SU-DHL-6 (cell line): ENCODE results near the gene RAB11FIP3.
"Not testable (repeated sequence)": the region's sequence is repeated elsewhere in the genome, so short reads cannot be mapped to it uniquely, and the experiment has no call there.

Experiments used
- H2AFZ ChIP-seq: fragments of 200-600 bp; sonication (generic); 2 replicates; pipeline ENCODE4 v1.6.1; 2014; ENCODE audit warnings: low read depth, mild to moderate bottlenecking, moderate library complexity, mixed read lengths, antibody characterized with exemption, low read length; ENCODE audit not compliant: severe bottlenecking
- H3F3A ChIP-seq: fragments of 200-600 bp; shearing (Covaris generic); 2 replicates; pipeline ENCODE4 v1.6.0; 2016; ENCODE audit warnings: antibody characterized with exemption, mild to moderate bottlenecking; ENCODE audit not compliant: insufficient read depth
- H3K27ac ChIP-seq: fragments of 200-600 bp; sonication (generic); 2 replicates; pipeline ENCODE4 v1.5.1; 2016; ENCODE audit warnings: low read depth, mild to moderate bottlenecking, low read length, moderate library complexity, mixed read lengths
- H3K27me3 ChIP-seq: fragments of 200-600 bp; sonication (generic), shearing (Covaris generic); 2 replicates; pipeline ENCODE4 v1.6.0; 2014; ENCODE audit warnings: mild to moderate bottlenecking, low read length
- H3K36me3 ChIP-seq: fragments of 200-600 bp; sonication (generic); 2 replicates; pipeline ENCODE4 v1.6.1; 2014; ENCODE audit warnings: mild to moderate bottlenecking, low read length, mixed read lengths
- H3K4me2 ChIP-seq: fragments of 300-600, 200-600 bp; shearing (Covaris generic), sonication (generic); 2 replicates; pipeline ENCODE4 v1.6.0; 2014; ENCODE audit warnings: low read length, low read depth, mild to moderate bottlenecking; ENCODE audit not compliant: poor library complexity, severe bottlenecking
- H3K4me3 ChIP-seq: fragments of 200-600 bp; sonication (generic); 2 replicates; pipeline ENCODE4 v1.5.1; 2014; ENCODE audit warnings: antibody characterized with exemption, low read length, mild to moderate bottlenecking, mixed read lengths; ENCODE audit not compliant: insufficient read depth, poor library complexity, severe bottlenecking
- H3K79me2 ChIP-seq: fragments of 200-600 bp; sonication (generic); 2 replicates; pipeline ENCODE4 v1.6.1; 2014; ENCODE audit warnings: mild to moderate bottlenecking, low read length, moderate library complexity; ENCODE audit not compliant: insufficient read depth
- H3K9ac ChIP-seq: fragments of 200-600 bp; sonication (generic); 2 replicates; pipeline ENCODE4 v1.7.0; 2014; ENCODE audit warnings: mild to moderate bottlenecking, low read length
- H3K9me2 ChIP-seq: fragments of 200-600 bp; sonication (generic); replicated peaks from 2 replicates; pipeline ENCODE4 v1.6.1; 2014; ENCODE audit warnings: low read length; ENCODE audit not compliant: insufficient read depth
- H3K9me3 ChIP-seq: fragments of 200-600 bp; sonication (generic); 2 replicates; pipeline ENCODE4 v1.6.1; 2014; ENCODE audit warnings: low read length, mixed read lengths; ENCODE audit not compliant: insufficient read depth
- H4K20me1 ChIP-seq: fragments of 200-600 bp; sonication (generic); 2 replicates; pipeline ENCODE4 v1.6.1; 2014; ENCODE audit warnings: low read depth, mild to moderate bottlenecking, antibody characterized with exemption, low read length, moderate library complexity, mixed read lengths
- CTCF ChIP-seq: fragments of 200-600 bp; sonication (generic); IDR thresholded peaks from one replicate; pipeline ENCODE4 v1.5.1; 2017; ENCODE audit warnings: antibody characterized with exemption, mild to moderate bottlenecking, low read length, moderate library complexity; ENCODE audit not compliant: insufficient read depth, poor library complexity, severe bottlenecking
- EZH2phosphoT487 ChIP-seq: fragments of 200-600 bp; sonication (generic), shearing (Covaris generic); conservative IDR thresholded peaks from 2 replicates; pipeline ENCODE4 v1.6.1; 2018; ENCODE audit warnings: mild to moderate bottlenecking, antibody characterized with exemption, low read length, moderate library complexity, mixed read lengths

The RAB11FIP3 gene

GRCh38 chr16:491220-491919 is 65.9 kb downstream of the RAB11FIP3 start:
- no peaks in the 10 kb centered on the region for H3K36me3 ChIP-seq
- no peaks in the 10 kb centered on the region for H3K9me3 ChIP-seq
- no peak for TF ChIP-seq EZH2phosphoT487
- no peak for TF ChIP-seq CTCF

GRCh38 chr16:492211-492875 is 66.9 kb downstream of the RAB11FIP3 start:
- H3K79me2 ChIP-seq: no peaks in the 10 kb centered on the region
- H3K9me2 ChIP-seq: no peaks in the 10 kb centered on the region
- no peaks in the 10 kb centered on the region for H3K9me3 ChIP-seq
- H3K4me3 ChIP-seq: no peak overlapping the region
- no peaks in the 10 kb centered on the region for H3F3A ChIP-seq
- H3K27me3 ChIP-seq: no peaks in the 10 kb centered on the region
- no peak overlapping the region for H2AFZ ChIP-seq
- no peak overlapping the region for H3K27ac ChIP-seq
- TF ChIP-seq EZH2phosphoT487 (no peak), CTCF (no peak)
- no peak overlapping the region for H3K9ac ChIP-seq
- no peaks in the 10 kb centered on the region for H4K20me1 ChIP-seq
- H3K4me2 ChIP-seq: no peak overlapping the region
- no peaks in the 10 kb centered on the region for H3K36me3 ChIP-seq

More at GRCh38 chr16:491220-491919, 65.9 kb downstream of the RAB11FIP3 start:
- no peaks in the 10 kb centered on the region for H3F3A ChIP-seq
- no peak overlapping the region for H2AFZ ChIP-seq
- H3K79me2 ChIP-seq: no peaks in the 10 kb centered on the region
- H3K27me3 ChIP-seq: no peaks in the 10 kb centered on the region
- H3K4me3 ChIP-seq: no peak overlapping the region
- H3K27ac ChIP-seq: no peak overlapping the region
- H3K9me2 ChIP-seq: no peaks in the 10 kb centered on the region
- H3K4me2 ChIP-seq: no peak overlapping the region
- no peaks in the 10 kb centered on the region for H4K20me1 ChIP-seq
- no peak overlapping the region for H3K9ac ChIP-seq

DNA sequence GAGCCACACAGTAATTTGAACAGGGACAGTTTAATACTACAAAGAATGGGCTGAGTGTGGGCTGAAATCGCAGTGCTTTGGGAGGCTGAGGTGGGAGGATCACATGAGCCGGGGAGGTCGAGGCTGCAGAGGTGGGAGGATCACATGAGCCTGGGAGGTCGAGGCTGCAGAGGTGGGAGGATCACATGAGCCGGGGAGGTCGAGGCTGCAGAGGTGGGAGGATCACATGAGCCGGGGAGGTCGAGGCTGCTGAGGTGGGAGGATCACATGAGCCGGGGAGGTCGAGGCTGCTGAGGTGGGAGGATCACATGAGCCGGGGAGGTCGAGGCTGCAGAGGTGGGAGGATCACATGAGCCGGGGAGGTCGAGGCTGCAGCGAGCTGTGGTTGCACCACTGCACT is 69.2 kb downstream of the RAB11FIP3 start:
- not testable (repeated sequence) for H3K36me3 ChIP-seq, H3F3A ChIP-seq, H2AFZ ChIP-seq, H3K9me3 ChIP-seq, H3K27me3 ChIP-seq, H3K27ac ChIP-seq, H3K4me3 ChIP-seq, H3K79me2 ChIP-seq, H3K4me2 ChIP-seq, H4K20me1 ChIP-seq, H3K9ac ChIP-seq, H3K9me2 ChIP-seq

- H3K9me2 ChIP-seq: no peaks in the 10 kb centered on the region
- no peak overlapping the region for H2AFZ ChIP-seq
- H3K27me3 ChIP-seq: no peaks in the 10 kb centered on the region
- H3K9me3 ChIP-seq: no peaks in the 10 kb centered on the region
- H3K9ac ChIP-seq: no peak overlapping the region
- no peak overlapping the region for H3K4me3 ChIP-seq
- TF ChIP-seq CTCF (no peak), EZH2phosphoT487 (no peak)
- no peak overlapping the region for H3K4me2 ChIP-seq
- no peak overlapping the region for H3K27ac ChIP-seq
- no peaks in the 10 kb centered on the region for H4K20me1 ChIP-seq
- no peaks in the 10 kb centered on the region for H3K36me3 ChIP-seq
- H3F3A ChIP-seq: no peaks in the 10 kb centered on the region
- H3K79me2 ChIP-seq: no peaks in the 10 kb centered on the region
Measured at GRCh38 chr16:495127-495748, 69.8 kb downstream of the RAB11FIP3 start.
